ENCODE measurements around the gene TAF8.

The TAF8 gene

GRCh38 chr6:42009844-42010184, 40.5 kb upstream of the TAF8 start:
- H3K36me3 ChIP-seq (ENCODE audit: control insufficient read depth, low read length) = peaks cover 8% of the 10 kb centered on the region; the same call in 1 of the 2 replicates
- peak overlapping the region; percentile 65 for H3K4me3 ChIP-seq (ENCODE audit: low read length)
- H3K27me3 ChIP-seq (ENCODE audit: control insufficient read depth, low read length) = no peaks in the 10 kb centered on the region
- H3K9me3 ChIP-seq (ENCODE audit: control insufficient read depth, insufficient read depth, low read length) = no peaks in the 10 kb centered on the region
- no peaks in the 10 kb centered on the region for H4K20me1 ChIP-seq (ENCODE audit: control insufficient read depth, insufficient read depth, low read depth, low read length)
- peaks cover 8% of the 10 kb centered on the region for H3K79me2 ChIP-seq (ENCODE audit: control insufficient read depth, low read length)
- H3K4me2 ChIP-seq (ENCODE audit: low read length) = peak overlapping the region; percentile 65
- peaks cover 78% of the 10 kb centered on the region for H3K4me1 ChIP-seq (ENCODE audit: control insufficient read depth, low read length)
- H3K27ac ChIP-seq (ENCODE audit: low read depth, low read length) = peak overlapping the region; percentile 90
- no peak for TF ChIP-seq CTCF (IDR thresholded peaks at IDR 0.05; ENCODE audit: low read depth, low read length, poor library complexity, severe bottlenecking)
- no peak for TF ChIP-seq EZH2phosphoT487 (IDR thresholded peaks at IDR 0.05; ENCODE audit: borderline replicate concordance, low read length)
- no peaks in the 10 kb centered on the region for H3K9me2 ChIP-seq (replicated peaks; ENCODE audit: control insufficient read depth, low read length)
- peaks cover 45% of the 10 kb centered on the region for H3F3A ChIP-seq (ENCODE audit: control insufficient read depth, insufficient read depth)

- TF ChIP-seq CTCF (IDR thresholded peaks at IDR 0.05; ENCODE audit: low read depth, low read length, poor library complexity, severe bottlenecking) = peak; percentile 25
- TF ChIP-seq EZH2phosphoT487 (IDR thresholded peaks at IDR 0.05; ENCODE audit: borderline replicate concordance, low read length) = no peak
- Histone ChIP-seq H3F3A (ENCODE audit: control insufficient read depth, insufficient read depth) (peaks cover 45% of the 10 kb centered on the region), H4K20me1 (ENCODE audit: control insufficient read depth, insufficient read depth, low read depth, low read length) (no peaks in the 10 kb centered on the region), H3K27ac (ENCODE audit: low read depth, low read length) (peak overlapping the region; percentile 90), H3K9me2 (replicated peaks; ENCODE audit: control insufficient read depth, low read length) (no peaks in the 10 kb centered on the region), H3K4me1 (ENCODE audit: control insufficient read depth, low read length) (peaks cover 82% of the 10 kb centered on the region), H3K9me3 (ENCODE audit: control insufficient read depth, insufficient read depth, low read length) (no peaks in the 10 kb centered on the region), H3K36me3 (ENCODE audit: control insufficient read depth, low read length) (peaks cover 8% of the 10 kb centered on the region; the same call in 1 of the 2 replicates), H3K4me3 (ENCODE audit: low read length) (peak overlapping the region; percentile 65), H3K4me2 (ENCODE audit: low read length) (peak overlapping the region; percentile 65), H3K27me3 (ENCODE audit: control insufficient read depth, low read length) (no peaks in the 10 kb centered on the region), H3K79me2 (ENCODE audit: control insufficient read depth, low read length) (peaks cover 8% of the 10 kb centered on the region)
Measured at GRCh38 chr6:42010185-42010891, 40.0 kb upstream of the TAF8 start.

GRCh38 chr6:42010909-42011308, 39.4 kb upstream of the TAF8 start:
- Histone ChIP-seq H3K9me3 (ENCODE audit: control insufficient read depth, insufficient read depth, low read length) (no peaks in the 10 kb centered on the region), H3K4me1 (ENCODE audit: control insufficient read depth, low read length) (peaks cover 82% of the 10 kb centered on the region), H3K9me2 (replicated peaks; ENCODE audit: control insufficient read depth, low read length) (no peaks in the 10 kb centered on the region), H3K36me3 (ENCODE audit: control insufficient read depth, low read length) (peaks cover 8% of the 10 kb centered on the region; the same call in 1 of the 2 replicates), H3K4me3 (ENCODE audit: low read length) (peak overlapping the region; percentile 65), H3K27ac (ENCODE audit: low read depth, low read length) (peak overlapping the region; percentile 90), H3K4me2 (ENCODE audit: low read length) (peak overlapping the region; percentile 65), H3K27me3 (ENCODE audit: control insufficient read depth, low read length) (no peaks in the 10 kb centered on the region), H3F3A (ENCODE audit: control insufficient read depth, insufficient read depth) (peaks cover 45% of the 10 kb centered on the region), H3K79me2 (ENCODE audit: control insufficient read depth, low read length) (peaks cover 8% of the 10 kb centered on the region), H4K20me1 (ENCODE audit: control insufficient read depth, insufficient read depth, low read depth, low read length) (no peaks in the 10 kb centered on the region)
- TF ChIP-seq EZH2phosphoT487 (IDR thresholded peaks at IDR 0.05; ENCODE audit: borderline replicate concordance, low read length) = no peak
- TF ChIP-seq CTCF (IDR thresholded peaks at IDR 0.05; ENCODE audit: low read depth, low read length, poor library complexity, severe bottlenecking) = no peak

Measured in DOHH2 (cell line).